BLaER1 treated with 17β-estradiol and CSF1 and Interleukin-3, amounts not matched to agents 10 nM and 100 nM (cell line): ENCODE data around the gene MAOA.

Experiments used
- H3K27ac ChIP-seq, 11 experiments: shearing (Covaris generic); formaldehyde crosslinking; 2 replicates each; pipeline ENCODE4 v1.8.1; 2022
- H3K27me3 ChIP-seq, 11 experiments: shearing (Covaris generic); formaldehyde crosslinking; 2 replicates each; pipeline ENCODE4 v1.8.1; 2022
- H3K36me3 ChIP-seq, 11 experiments: shearing (Covaris generic); formaldehyde crosslinking; 2 replicates each; pipeline ENCODE4 v1.8.1; 2022
- H3K4me1 ChIP-seq, 10 experiments: shearing (Covaris generic); formaldehyde crosslinking; 2 replicates each; pipeline ENCODE4 v1.8.1; 2022
- H3K4me2 ChIP-seq, 11 experiments: shearing (Covaris generic); formaldehyde crosslinking; 2 replicates each; pipeline ENCODE4 v1.8.1; 2022
- H3K4me3 ChIP-seq, 10 experiments: shearing (Covaris generic); formaldehyde crosslinking; 2 replicates each; pipeline ENCODE4 v1.8.1; 2022
- H3K9ac ChIP-seq, 11 experiments: shearing (Covaris generic); formaldehyde crosslinking; 2 replicates each; pipeline ENCODE4 v1.8.1; 2022
- H3K9me3 ChIP-seq, 11 experiments: shearing (Covaris generic); formaldehyde crosslinking; replicated peaks in 1 of 11; 2 replicates each; pipeline ENCODE4 v1.8.1; 2022
- H4K20me1 ChIP-seq, 11 experiments: shearing (Covaris generic); formaldehyde crosslinking; 2 replicates each; pipeline ENCODE4 v1.8.1; 2022
- Cebpa-rat ChIP-seq, 11 experiments: shearing (Covaris generic); IDR thresholded peaks; 2 replicates each; pipeline ENCODE4 v1.8.1; 2022

Gene MAOA

DNA sequence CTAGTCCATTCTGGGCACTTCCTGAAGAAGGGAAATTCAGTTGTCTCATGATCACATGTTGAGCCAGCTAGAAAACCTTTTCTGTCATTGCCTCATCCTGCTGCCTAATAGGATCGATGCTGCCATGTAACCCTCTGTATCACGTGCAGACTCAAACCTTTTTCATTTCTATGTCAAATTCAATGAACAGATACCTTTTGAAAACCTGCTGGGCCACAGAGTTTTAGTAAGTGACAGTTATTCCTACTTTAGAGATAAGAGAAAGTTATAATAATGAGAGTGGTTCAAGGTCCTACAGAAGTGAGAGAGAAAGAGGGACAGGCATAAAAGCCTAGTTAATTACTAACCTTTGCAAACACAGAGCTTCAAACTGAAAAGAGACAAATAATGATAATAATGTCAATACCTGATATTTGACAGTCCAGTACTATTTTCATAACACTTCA lies 46.0 kb downstream of the MAOA start:
- Histone ChIP-seq H3K27ac (no peak overlapping the region), H3K4me1 (no peaks in the 10 kb centered on the region), H3K36me3 (no peaks in the 10 kb centered on the region), H3K27me3 (peaks cover 76 to 100% (median 97%) of the 10 kb centered on the region in 11 experiments), H3K9me3 (no peaks in the 10 kb centered on the region), H3K9ac (no peak overlapping the region), H3K4me2 (no peak overlapping the region), H3K4me3 (no peak overlapping the region), H4K20me1 (no peaks in the 10 kb centered on the region; a peak in 1 of 22 replicates)
- TF ChIP-seq Cebpa-rat (IDR thresholded peaks at IDR 0.05): no peak

DNA sequence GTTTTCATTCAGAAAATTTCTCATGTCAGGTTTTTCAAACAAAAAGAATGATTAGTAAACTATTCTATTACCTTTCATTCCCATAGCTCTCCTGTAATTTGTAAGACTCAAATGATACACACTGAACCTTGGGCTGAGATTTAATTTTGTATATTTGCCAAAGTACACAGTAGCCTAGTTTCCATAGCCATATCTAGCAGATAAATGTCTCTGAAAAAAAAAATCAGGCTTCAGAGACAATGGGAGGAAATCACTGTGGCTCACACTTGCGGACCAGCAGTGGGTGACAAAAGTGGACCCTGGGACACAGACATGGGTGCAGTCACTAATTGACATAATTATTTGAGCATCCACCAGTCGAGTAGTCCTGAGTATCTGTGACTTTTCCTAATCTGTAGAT lies 46.6 kb downstream of the MAOA start:
- Histone ChIP-seq H3K27me3 (peaks cover 78 to 100% (median 97%) of the 10 kb centered on the region in 11 experiments), H3K4me3 (no peak overlapping the region), H3K36me3 (no peaks in the 10 kb centered on the region), H3K27ac (no peak overlapping the region), H3K9ac (no peak overlapping the region), H3K9me3 (no peaks in the 10 kb centered on the region), H3K4me2 (no peak overlapping the region), H3K4me1 (no peaks in the 10 kb centered on the region), H4K20me1 (no peaks in the 10 kb centered on the region; a peak in 1 of 22 replicates)
- TF ChIP-seq Cebpa-rat (IDR thresholded peaks at IDR 0.05): no peak

DNA sequence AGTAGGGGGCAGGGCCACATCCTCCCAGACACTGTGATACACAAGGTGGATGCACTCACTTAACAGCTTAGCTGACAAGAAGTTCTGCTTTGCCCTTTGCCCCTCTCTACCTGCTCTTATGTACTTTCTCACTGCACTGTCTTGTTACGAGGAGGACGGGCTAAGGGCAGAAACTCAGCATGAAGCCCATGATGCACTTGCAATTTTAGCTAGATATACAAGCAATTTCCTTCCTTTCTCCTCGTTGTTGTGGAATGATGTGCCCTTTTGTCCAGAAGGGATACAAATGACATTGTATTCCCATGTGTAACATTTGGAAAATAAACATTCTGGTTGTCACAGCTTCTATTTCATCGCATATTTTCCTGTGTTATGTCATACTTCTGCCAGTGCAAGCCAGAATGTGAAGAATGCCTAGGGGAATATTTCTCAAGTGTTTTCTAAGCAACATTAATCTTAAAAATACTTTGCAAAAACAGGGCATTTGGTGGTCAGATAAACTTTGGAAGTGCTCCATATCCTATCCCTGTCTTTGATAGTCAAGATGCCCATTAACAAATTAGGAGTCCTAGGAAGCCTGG lies 47.2 kb downstream of the MAOA start:
- Histone ChIP-seq H3K9ac (no peak overlapping the region), H3K27ac (no peak overlapping the region), H3K4me2 (no peak overlapping the region), H4K20me1 (no peaks in the 10 kb centered on the region; a peak in 2 of 22 replicates), H3K9me3 (no peaks in the 10 kb centered on the region), H3K4me1 (no peaks in the 10 kb centered on the region), H3K36me3 (no peaks in the 10 kb centered on the region), H3K4me3 (no peak overlapping the region), H3K27me3 (peaks cover 79 to 100% (median 98%) of the 10 kb centered on the region in 11 experiments)
- TF ChIP-seq Cebpa-rat (IDR thresholded peaks at IDR 0.05): no peak

DNA sequence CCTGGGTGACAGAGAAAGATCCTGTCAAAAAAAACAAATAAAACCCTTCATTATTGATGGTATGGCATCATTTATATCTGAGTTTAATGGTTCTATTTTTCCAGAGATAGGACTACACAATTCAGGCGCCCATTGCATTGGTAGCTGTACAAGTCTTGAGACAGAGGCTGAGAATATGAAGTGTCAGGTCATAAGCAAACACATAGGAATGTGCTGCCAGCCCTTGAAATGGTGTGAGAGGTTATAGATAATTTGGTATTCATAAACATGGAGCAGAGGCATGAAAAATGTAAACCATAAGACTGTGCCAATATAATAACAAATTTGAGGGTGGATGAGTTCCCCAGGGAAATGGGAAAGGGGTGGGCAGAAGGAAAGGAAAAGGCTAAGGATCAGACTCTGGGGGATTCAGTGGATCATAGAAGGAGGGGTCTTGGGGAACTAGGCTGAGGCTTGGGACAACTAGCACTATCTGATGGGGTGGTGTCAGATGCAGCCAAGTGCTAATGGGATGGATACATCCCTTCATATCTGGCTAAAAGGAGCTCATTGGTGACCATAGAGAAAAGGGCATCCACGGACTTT lies 50.8 kb downstream of the MAOA start:
- no peaks in the 10 kb centered on the region; a peak in 2 of 22 replicates for H4K20me1 ChIP-seq
- no peak overlapping the region for H3K4me3 ChIP-seq
- H3K9me3 ChIP-seq: no peaks in the 10 kb centered on the region
- H3K27ac ChIP-seq: no peak overlapping the region
- no peak overlapping the region for H3K9ac ChIP-seq
- H3K4me1 ChIP-seq: no peaks in the 10 kb centered on the region
- H3K27me3 ChIP-seq: peaks cover 81 to 100% (median 97%) of the 10 kb centered on the region in 11 experiments
- no peaks in the 10 kb centered on the region for H3K36me3 ChIP-seq
- no peak overlapping the region for H3K4me2 ChIP-seq
- TF ChIP-seq Cebpa-rat (IDR thresholded peaks at IDR 0.05): no peak

DNA sequence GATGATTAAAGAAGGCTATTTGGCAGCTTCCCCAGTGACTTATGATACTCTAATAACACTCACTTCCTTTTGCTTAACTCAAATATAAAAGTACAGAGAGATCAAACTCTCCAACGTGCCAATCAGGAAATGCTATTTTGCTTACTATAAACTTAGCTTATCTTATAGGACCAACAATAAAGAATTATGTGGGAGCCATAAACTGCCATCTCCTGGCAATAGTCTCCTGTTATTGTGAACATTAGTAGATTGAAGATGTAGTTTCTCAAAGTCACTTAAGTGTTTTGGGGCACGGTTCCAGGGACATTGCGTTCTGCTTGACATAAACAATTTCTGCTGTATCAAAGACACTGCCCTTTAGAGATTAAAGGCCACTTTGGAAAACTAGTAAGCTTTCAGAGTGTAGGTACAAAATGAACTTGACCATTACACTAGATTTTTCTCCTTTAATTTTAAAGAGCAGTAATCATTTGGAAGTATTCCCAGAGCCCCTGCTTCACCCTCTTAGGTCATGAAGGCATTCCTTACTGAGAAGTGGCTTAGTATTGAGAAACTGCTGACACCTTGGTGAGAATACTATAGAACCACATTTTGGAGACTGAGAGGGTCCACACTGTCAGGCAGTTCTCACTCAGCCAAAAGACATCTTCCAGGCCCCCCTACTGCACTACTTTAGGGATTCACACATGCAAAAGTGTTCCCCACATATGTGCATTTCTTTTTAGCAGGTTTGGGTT lies 51.9 kb downstream of the MAOA start:
- H3K4me3 ChIP-seq: no peak overlapping the region
- H3K4me2 ChIP-seq: no peak overlapping the region
- H3K36me3 ChIP-seq: no peaks in the 10 kb centered on the region
- H3K9me3 ChIP-seq: peaks cover 0 to 5% (median 0%) of the 10 kb centered on the region in 11 experiments; a peak in 2 of 22 replicates
- no peaks in the 10 kb centered on the region for H3K4me1 ChIP-seq
- no peaks in the 10 kb centered on the region; a peak in 2 of 22 replicates for H4K20me1 ChIP-seq
- H3K27me3 ChIP-seq: peaks cover 72 to 99% (median 89%) of the 10 kb centered on the region in 11 experiments
- H3K27ac ChIP-seq: no peak overlapping the region
- no peak overlapping the region for H3K9ac ChIP-seq
- TF ChIP-seq Cebpa-rat (IDR thresholded peaks at IDR 0.05): no peak

DNA sequence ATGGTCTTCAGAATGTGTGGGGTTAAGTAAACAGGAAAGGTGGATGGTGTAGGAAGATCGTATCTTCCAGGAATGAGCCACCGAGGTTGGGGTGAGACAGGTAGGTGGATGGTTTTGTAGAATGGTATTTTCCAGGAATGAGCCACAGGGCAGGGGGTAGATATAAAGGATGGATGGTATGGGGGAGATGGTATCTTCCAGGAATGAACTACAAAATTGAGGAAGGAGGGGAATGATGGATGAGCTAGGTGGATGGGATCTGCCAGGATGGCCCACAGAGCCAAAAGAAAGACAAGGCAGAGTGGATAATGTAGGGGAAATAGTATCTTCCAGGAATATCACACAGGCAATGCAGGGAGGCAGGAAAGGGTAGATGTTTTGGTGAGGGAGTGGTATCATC lies 60.0 kb downstream of the MAOA start:
- no peak overlapping the region for H3K4me3 ChIP-seq
- H3K27me3 ChIP-seq: peaks cover 11 to 84% (median 69%) of the 10 kb centered on the region in 11 experiments; a peak in 21 of 22 replicates
- H3K4me1 ChIP-seq: no peaks in the 10 kb centered on the region
- no peak for TF ChIP-seq Cebpa-rat (IDR thresholded peaks at IDR 0.05)
- H3K9ac ChIP-seq: no peak overlapping the region
- H3K36me3 ChIP-seq: no peaks in the 10 kb centered on the region
- H3K27ac ChIP-seq: no peak overlapping the region
- no peaks in the 10 kb centered on the region for H4K20me1 ChIP-seq
- H3K9me3 ChIP-seq: peaks cover 13 to 82% (median 45%) of the 10 kb centered on the region in 11 experiments
- no peak overlapping the region for H3K4me2 ChIP-seq

DNA sequence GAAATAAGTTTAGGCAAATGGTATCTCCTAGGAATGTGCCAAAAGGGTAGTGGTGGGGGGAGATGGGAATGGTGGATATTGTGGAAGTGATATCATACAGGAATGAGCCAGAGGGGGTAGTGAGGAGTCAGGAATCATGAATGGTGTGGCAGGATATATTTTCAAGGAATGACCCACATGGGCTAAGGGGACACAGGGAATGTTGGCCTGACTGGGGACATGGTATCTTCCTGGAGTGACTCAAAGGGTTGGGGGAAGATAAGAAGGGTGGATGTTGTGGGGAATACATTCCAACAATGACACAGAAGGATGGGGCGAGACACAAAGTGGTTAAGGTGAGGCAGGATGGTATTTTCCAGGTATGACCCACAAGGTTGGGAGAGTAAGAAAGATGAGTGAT lies 60.6 kb downstream of the MAOA start:
- no peak for TF ChIP-seq Cebpa-rat (IDR thresholded peaks at IDR 0.05)
- Histone ChIP-seq H3K36me3 (no peaks in the 10 kb centered on the region), H3K4me2 (no peak overlapping the region), H3K27me3 (peaks cover 8 to 82% (median 65%) of the 10 kb centered on the region in 11 experiments; a peak in 21 of 22 replicates), H3K27ac (no peak overlapping the region), H3K9me3 (peaks cover 18 to 87% (median 48%) of the 10 kb centered on the region in 11 experiments), H3K9ac (no peak overlapping the region), H3K4me1 (no peaks in the 10 kb centered on the region), H3K4me3 (no peak overlapping the region), H4K20me1 (no peaks in the 10 kb centered on the region)

DNA sequence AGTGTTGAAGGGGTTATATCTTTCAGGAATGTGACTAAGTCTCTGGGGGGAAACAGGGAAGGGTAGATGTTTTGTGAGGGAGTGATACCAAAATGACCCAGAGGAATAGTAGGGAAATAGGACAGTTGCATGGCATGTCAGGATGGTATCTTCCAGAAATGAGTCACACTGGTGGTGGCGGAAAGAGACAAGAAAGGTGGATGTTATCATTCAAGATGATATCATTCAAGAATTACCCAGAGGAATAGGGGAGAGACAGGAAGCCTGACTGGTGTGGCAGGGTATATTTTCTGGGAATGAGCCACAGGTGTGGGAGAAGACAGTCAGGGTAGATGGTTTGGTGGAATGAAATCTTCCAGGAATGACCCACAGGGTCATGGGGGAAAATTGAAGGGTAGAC lies 61.1 kb downstream of the MAOA start:
- H3K27ac ChIP-seq: no peak overlapping the region
- peaks cover 4 to 78% (median 60%) of the 10 kb centered on the region in 11 experiments; a peak in 21 of 22 replicates for H3K27me3 ChIP-seq
- no peaks in the 10 kb centered on the region for H4K20me1 ChIP-seq
- TF ChIP-seq Cebpa-rat (IDR thresholded peaks at IDR 0.05): no peak
- peaks cover 23 to 92% (median 50%) of the 10 kb centered on the region in 11 experiments for H3K9me3 ChIP-seq
- no peaks in the 10 kb centered on the region for H3K4me1 ChIP-seq
- H3K4me3 ChIP-seq: no peak overlapping the region
- no peak overlapping the region for H3K4me2 ChIP-seq
- no peak overlapping the region for H3K9ac ChIP-seq
- H3K36me3 ChIP-seq: no peaks in the 10 kb centered on the region

DNA sequence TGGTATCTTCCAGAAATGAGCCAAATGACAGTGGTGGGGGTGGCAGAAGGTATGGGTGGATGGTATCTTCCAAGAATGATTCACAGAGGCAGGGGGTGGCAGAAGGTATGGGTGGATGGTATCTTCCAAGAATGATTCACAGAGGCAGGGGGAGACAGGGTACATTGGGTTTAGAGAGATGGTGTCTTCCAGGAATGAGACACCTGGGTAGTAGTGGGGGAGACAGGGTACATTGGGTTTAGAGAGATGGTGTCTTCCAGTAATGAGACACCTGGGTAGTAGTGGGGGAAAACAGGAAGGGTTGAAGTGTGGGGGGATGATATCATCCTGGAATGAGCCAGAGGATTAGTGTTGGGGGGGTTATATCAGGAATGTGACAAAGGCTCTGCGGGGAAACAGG lies 62.0 kb downstream of the MAOA start:
- H3K4me2 ChIP-seq: no peak overlapping the region
- peaks cover 31 to 95% (median 59%) of the 10 kb centered on the region in 11 experiments for H3K9me3 ChIP-seq
- H3K4me3 ChIP-seq: no peak overlapping the region
- H3K27ac ChIP-seq: no peak overlapping the region
- TF ChIP-seq Cebpa-rat (IDR thresholded peaks at IDR 0.05): no peak
- H3K27me3 ChIP-seq: peaks cover 4 to 77% (median 58%) of the 10 kb centered on the region in 11 experiments; a peak in 21 of 22 replicates
- no peaks in the 10 kb centered on the region for H4K20me1 ChIP-seq
- H3K9ac ChIP-seq: no peak overlapping the region
- H3K4me1 ChIP-seq: no peaks in the 10 kb centered on the region
- no peaks in the 10 kb centered on the region for H3K36me3 ChIP-seq
